ENCODE measurements around the gene STON2.

Gene STON2

GRCh38 chr14:81331229-81332021 lies 68.7 kb downstream of the STON2 start:
- no peak for DNase-seq (ENCODE audit: low spot score)

- DNase-seq (ENCODE audit: low spot score), result no peak
These were observed 69.5 kb downstream of the STON2 start for GRCh38 chr14:81330619-81331122.

GRCh38 chr14:81329640-81330381 lies 70.3 kb downstream of the STON2 start:
- DNase-seq (ENCODE audit: low spot score), result no peak

- DNase-seq (ENCODE audit: low spot score), result no peak
These were observed 73.7 kb downstream of the STON2 start for GRCh38 chr14:81326451-81326850.

- DNase-seq (ENCODE audit: low spot score), result peak; percentile 77
These were observed 76.1 kb downstream of the STON2 start for GRCh38 chr14:81324011-81324410.

GRCh38 chr14:81323093-81323492 lies 77.0 kb downstream of the STON2 start:
- DNase-seq (ENCODE audit: low spot score), result no peak

GRCh38 chr14:81319946-81320345 lies 80.2 kb downstream of the STON2 start:
- no peak for DNase-seq (ENCODE audit: low spot score)

GRCh38 chr14:81319314-81319713 lies 80.8 kb downstream of the STON2 start:
- no peak for DNase-seq (ENCODE audit: low spot score)

GRCh38 chr14:81315341-81315740 lies 84.8 kb downstream of the STON2 start:
- no peak for DNase-seq (ENCODE audit: low spot score)

GRCh38 chr14:81314443-81315175 lies 85.5 kb downstream of the STON2 start:
- DNase-seq (ENCODE audit: low spot score), result no peak

GRCh38 chr14:81313775-81314429 lies 86.2 kb downstream of the STON2 start:
- DNase-seq (ENCODE audit: low spot score), result no peak

GRCh38 chr14:81313200-81313599 lies 86.9 kb downstream of the STON2 start:
- DNase-seq (ENCODE audit: low spot score), result no peak

- no peak for DNase-seq (ENCODE audit: low spot score)
These were observed 87.7 kb downstream of the STON2 start for GRCh38 chr14:81312289-81312876.

- DNase-seq (ENCODE audit: low spot score), result no peak
These were observed 88.3 kb downstream of the STON2 start for GRCh38 chr14:81311778-81312177.

- DNase-seq (ENCODE audit: low spot score), result no peak
These were observed 89.0 kb downstream of the STON2 start for GRCh38 chr14:81311141-81311540.

- DNase-seq (ENCODE audit: low spot score), result no peak
These were observed 89.5 kb downstream of the STON2 start for GRCh38 chr14:81310606-81311005.

GRCh38 chr14:81309511-81309910 lies 90.6 kb downstream of the STON2 start:
- no peak for DNase-seq (ENCODE audit: low spot score)

- no peak for DNase-seq (ENCODE audit: low spot score)
These were observed 94.4 kb downstream of the STON2 start for GRCh38 chr14:81305743-81306142.

- no peak for DNase-seq (ENCODE audit: low spot score)
These were observed 95.1 kb downstream of the STON2 start for GRCh38 chr14:81305065-81305464.

- peak; percentile 99 for DNase-seq (ENCODE audit: low spot score)
These were observed 96.7 kb downstream of the STON2 start for GRCh38 chr14:81303258-81303935.

GRCh38 chr14:81302638-81303037 lies 97.5 kb downstream of the STON2 start:
- peak; percentile 79 for DNase-seq (ENCODE audit: low spot score)

Measured in SW480 (cell line).